Endothelial cell of umbilical vein (primary cell): ENCODE data around the gene ATXN1. TPM values are rescaled to one million over a fixed set of nuclear protein-coding genes. Genes with fewer than 3 reads are reported as not detected.
A peak's percentile ranks its signal among the peaks of the same experiment; 100 is the strongest.

Source experiments
- BruUV-seq: library from RNA; stranded (reverse); fragments of 400-500 nt; replicated peaks from 2 replicates; lab custom pipeline; 2021; lab: Mats Ljungman, UMichigan
- CTCF ChIA-PET: fragments of 300-600, 350-600 bp; sonication (Branson Sonifier 250); formaldehyde crosslinking; loops from one replicate; lab custom pipeline; 2021; ENCODE audit warnings: antibody characterized with exemption, inconsistent platforms; lab: Charles Lee
- POLR2A ChIA-PET: fragments of 300-600, 350-600 bp; sonication (Branson Sonifier 250); formaldehyde crosslinking; loops from one replicate; lab custom pipeline; 2021; ENCODE audit warnings: antibody characterized with exemption, inconsistent platforms; lab: Charles Lee
- DNase-seq: peaks from one replicate; pipeline ENCODE4 v3.0.0-alpha.2; 2011; ENCODE audit warnings: low read depth, low spot score
- FAIRE-seq: peaks from 2 replicates; lab custom pipeline; 2011; peaks lifted over from hg19 to GRCh38; lab: Jason Lieb, UNC
- H2AFZ ChIP-seq: 2 replicates; pipeline ENCODE4 v1.6.0; 2012; ENCODE audit warnings: low read depth, low read length, control low read depth, inconsistent platforms
- H3K27ac ChIP-seq: 2 replicates; pipeline ENCODE4 v1.5.1; 2011; ENCODE audit warnings: low read depth, mild to moderate bottlenecking, control low read depth, low read length, moderate library complexity; ENCODE audit not compliant: insufficient read depth
- H3K27me3 ChIP-seq, 2 experiments: 2 replicates each; pipeline versions ENCODE4 v1.6.0 to v1.6.1; 2011; ENCODE audit warnings: low read length in 2 of 2, mixed read lengths in 1 of 2; ENCODE audit not compliant: control insufficient read depth in 2 of 2, insufficient read depth in 2 of 2
- H3K36me3 ChIP-seq, 2 experiments: 2 replicates in 1 of 2; 3 replicates in 1 of 2; pipeline ENCODE4 v1.5.1; 2011; ENCODE audit warnings: low read length in 2 of 2, mild to moderate bottlenecking in 1 of 2, moderate library complexity in 1 of 2; ENCODE audit not compliant: control insufficient read depth in 2 of 2, insufficient read depth in 2 of 2; ENCODE audit errors: extremely low read depth in 1 of 2
- H3K4me1 ChIP-seq: 3 replicates; pipeline ENCODE4 v1.5.1; 2011; ENCODE audit warnings: mild to moderate bottlenecking, low read length; ENCODE audit not compliant: control insufficient read depth, insufficient read depth; ENCODE audit errors: extremely low read depth
- H3K4me2 ChIP-seq: 2 replicates; pipeline ENCODE4 v1.6.1; 2011; ENCODE audit warnings: low read length, control low read depth, mixed read lengths; ENCODE audit not compliant: insufficient read depth
- H3K4me3 ChIP-seq, 3 experiments: fragments of 200-600 bp in 1 of 3; sonication (generic), shearing (Covaris generic) in 1 of 3; replicated peaks in 1 of 3; 2 replicates each; pipeline ENCODE4 v1.5.1; 2011 to 2016; ENCODE audit warnings: control low read depth in 3 of 3, low read length in 3 of 3, mild to moderate bottlenecking in 2 of 3, inconsistent platforms in 1 of 3, low read depth in 1 of 3, moderate library complexity in 1 of 3; ENCODE audit not compliant: insufficient read depth in 1 of 3
- H3K79me2 ChIP-seq: 2 replicates; pipeline ENCODE4 v1.6.0; 2012; ENCODE audit warnings: low read length, inconsistent platforms; ENCODE audit not compliant: control insufficient read depth, insufficient read depth
- H3K9ac ChIP-seq: replicated peaks from 2 replicates; pipeline ENCODE3; 2011; ENCODE audit warnings: low read length, control low read depth; ENCODE audit not compliant: insufficient read depth; ENCODE audit errors: extremely low read depth
- H3K9me1 ChIP-seq: replicated peaks from 3 replicates; pipeline ENCODE4 v1.6.0; 2011; ENCODE audit warnings: mild to moderate bottlenecking, low read length; ENCODE audit not compliant: control insufficient read depth, insufficient read depth; ENCODE audit errors: extremely low read depth
- H3K9me3 ChIP-seq: replicated peaks from 2 replicates; pipeline ENCODE4 v1.5.1; 2012; ENCODE audit warnings: low read length, inconsistent platforms; ENCODE audit not compliant: control insufficient read depth, insufficient read depth
- H4K20me1 ChIP-seq: replicated peaks from 2 replicates; pipeline ENCODE3; 2011; ENCODE audit warnings: mild to moderate bottlenecking, low read length; ENCODE audit not compliant: control insufficient read depth, insufficient read depth; ENCODE audit errors: extremely low read depth
- EZH2 ChIP-seq: IDR thresholded peaks from 2 replicates; pipeline ENCODE4 v1.6.1; 2012; ENCODE audit warnings: borderline replicate concordance, low read depth, mild to moderate bottlenecking, moderate library complexity, low read length, inconsistent platforms; ENCODE audit not compliant: severe bottlenecking
- FOS ChIP-seq: IDR thresholded peaks from 2 replicates; pipeline ENCODE4 v1.6.1; 2011; ENCODE audit warnings: mild to moderate bottlenecking, low read length, moderate library complexity, borderline replicate concordance; ENCODE audit not compliant: insufficient read depth
- GATA2 ChIP-seq: IDR thresholded peaks from 2 replicates; pipeline ENCODE4 v1.7.0; 2011; ENCODE audit warnings: low read depth, mild to moderate bottlenecking, moderate library complexity, mixed read lengths, low read length; ENCODE audit not compliant: insufficient read length, insufficient read depth
- JUN ChIP-seq: IDR thresholded peaks from 2 replicates; pipeline ENCODE4 v1.6.1; 2011; ENCODE audit warnings: borderline replicate concordance, low read depth; ENCODE audit not compliant: insufficient read length, insufficient read depth
- MAX ChIP-seq: IDR thresholded peaks from 2 replicates; pipeline ENCODE4 v1.6.1; 2011; ENCODE audit not compliant: insufficient read depth, insufficient read length
- MYC ChIP-seq: IDR thresholded peaks from one replicate; pipeline ENCODE4 v1.6.1; 2011; ENCODE audit warnings: mild to moderate bottlenecking, low read depth, low read length
- POLR2A ChIP-seq: IDR thresholded peaks from 2 replicates; pipeline ENCODE4 v1.6.1; 2012; ENCODE audit warnings: low read depth, mild to moderate bottlenecking, control low read depth, low read length
- POLR2AphosphoS5 ChIP-seq: IDR thresholded peaks from 2 replicates; pipeline ENCODE4 v1.6.1; 2012; ENCODE audit warnings: low read depth, mild to moderate bottlenecking, control low read depth, low read length, moderate library complexity; ENCODE audit not compliant: insufficient read depth
- dilution Hi-C: fragments of 300-500 bp; cut with MboI; formaldehyde crosslinking; loops from one replicate; pipeline ENCODE4 v1.15.0; 2019; ENCODE audit warnings: low sequenced_read_pairs; ENCODE audit not compliant: extremely low pct_ligation_motif_present
- intact Hi-C: fragments of 100-400 bp; cut with micrococcal nuclease; formaldehyde crosslinking; loops from one replicate; pipeline ENCODE4 v1.10.0; 2022
- polyA plus RNA-seq, 4 experiments: library from polyadenylated mRNA; depleted of rRNA in 3 of 4; stranded (reverse) in 3 of 4; unstranded in 1 of 4; fragments of >200 nt; gene quantifications; 2 replicates each; pipeline versions ENCODE4 v1.2.1 to v1.2.3, GENCODE V29; 2011 to 2012; ENCODE audit warnings: missing spikeins in 1 of 4
- total RNA-seq: library from RNA; stranded (reverse); gene quantifications from 2 replicates; pipeline ENCODE4 v1.2.3, GENCODE V29; 2021
- TF ChIP-seq, protein P1 (sequence below), 2 donors: IDR thresholded peaks; 1 replicate in 1 of 2; 2 replicates in 1 of 2; pipeline ENCODE4 v1.5.1; 2011; ENCODE audit warnings: low read length in 2 of 2, mild to moderate bottlenecking in 2 of 2, moderate library complexity in 2 of 2, control low read depth in 1 of 2, inconsistent platforms in 1 of 2, low read depth in 1 of 2; ENCODE audit not compliant: insufficient read depth in 1 of 2; ENCODE audit errors: extremely low read depth in 1 of 2

ATXN1 gene
- total and polyA plus RNA-seq, 2 donors (not counting 3 experiments of a cell fraction or from before 2014, with no cell fraction given): 16.4 to 33.0 TPM

DNA sequence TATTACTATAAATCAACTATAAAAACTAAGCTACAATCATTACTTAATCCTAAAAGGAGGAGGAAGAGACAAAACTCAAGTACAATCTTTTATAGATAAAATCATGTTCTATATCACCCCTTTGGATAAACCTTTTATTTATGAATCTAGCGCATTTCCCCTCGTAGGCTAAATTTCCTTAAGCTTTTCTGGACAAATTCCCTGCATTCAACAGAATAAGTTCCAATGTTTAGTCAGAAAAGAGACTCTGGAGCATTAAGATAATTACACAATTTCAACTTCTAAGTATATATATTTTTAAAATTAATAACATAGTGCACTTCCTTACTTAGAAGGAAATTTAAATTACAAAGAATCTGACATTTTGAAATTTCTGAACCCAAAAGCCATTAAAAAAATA is 37.9 kb downstream of the ATXN1 start:
- intact Hi-C loops: no loop called here
- H3K27me3 ChIP-seq: no peaks in the 10 kb centered on the region
- H3K79me2 ChIP-seq: no peaks in the 10 kb centered on the region
- H3K9ac ChIP-seq: no peak overlapping the region
- H3K4me1 ChIP-seq: peaks cover 68% of the 10 kb centered on the region
- H3K27ac ChIP-seq: peak overlapping the region; percentile 83
- H4K20me1 ChIP-seq: no peaks in the 10 kb centered on the region
- CTCF ChIA-PET: interaction anchor here (1.1 to 7.6 kb wide), 6 partner anchors 8 to 209 kb away, joined by 3 to 59 read pairs (median 20); partner anchors contain the start of gene ATXN1
- TF ChIP-seq, protein P1, sequence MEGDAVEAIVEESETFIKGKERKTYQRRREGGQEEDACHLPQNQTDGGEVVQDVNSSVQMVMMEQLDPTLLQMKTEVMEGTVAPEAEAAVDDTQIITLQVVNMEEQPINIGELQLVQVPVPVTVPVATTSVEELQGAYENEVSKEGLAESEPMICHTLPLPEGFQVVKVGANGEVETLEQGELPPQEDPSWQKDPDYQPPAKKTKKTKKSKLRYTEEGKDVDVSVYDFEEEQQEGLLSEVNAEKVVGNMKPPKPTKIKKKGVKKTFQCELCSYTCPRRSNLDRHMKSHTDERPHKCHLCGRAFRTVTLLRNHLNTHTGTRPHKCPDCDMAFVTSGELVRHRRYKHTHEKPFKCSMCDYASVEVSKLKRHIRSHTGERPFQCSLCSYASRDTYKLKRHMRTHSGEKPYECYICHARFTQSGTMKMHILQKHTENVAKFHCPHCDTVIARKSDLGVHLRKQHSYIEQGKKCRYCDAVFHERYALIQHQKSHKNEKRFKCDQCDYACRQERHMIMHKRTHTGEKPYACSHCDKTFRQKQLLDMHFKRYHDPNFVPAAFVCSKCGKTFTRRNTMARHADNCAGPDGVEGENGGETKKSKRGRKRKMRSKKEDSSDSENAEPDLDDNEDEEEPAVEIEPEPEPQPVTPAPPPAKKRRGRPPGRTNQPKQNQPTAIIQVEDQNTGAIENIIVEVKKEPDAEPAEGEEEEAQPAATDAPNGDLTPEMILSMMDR (IDR thresholded peaks at IDR 0.05; ENCODE audit: extremely low read depth in 1 of 2, insufficient read depth in 1 of 2, low read depth in 1 of 2, low read length in 2 of 2): no peak
- TF ChIP-seq POLR2A (no peak), FOS (no peak), JUN (no peak), POLR2AphosphoS5 (no peak), MAX (no peak), GATA2 (no peak), EZH2 (no peak), MYC (no peak)
- no peaks in the 10 kb centered on the region for H3K9me3 ChIP-seq
- no peaks in the 10 kb centered on the region for H3K36me3 ChIP-seq
- no peak for FAIRE-seq
- H2AFZ ChIP-seq: no peak overlapping the region
- H3K9me1 ChIP-seq: no peaks in the 10 kb centered on the region
- BruUV-seq: TSS peak; percentile 32
- POLR2A ChIA-PET: interaction anchor here (0.5 to 1.3 kb wide), 3 partner anchors 10 to 39 kb away, joined by 3 to 11 read pairs (median 4); no protein-coding TSS in a partner anchor
- peak overlapping the region; percentile 89 for H3K4me2 ChIP-seq
- dilution Hi-C loops: no loop called here
- peak; percentile 13 for DNase-seq
- no peak overlapping the region for H3K4me3 ChIP-seq
